HL-60 (cell line): ENCODE data around the gene SH3PXD2A.

Experiments used
- CTCF ChIP-seq: IDR thresholded peaks from one replicate; pipeline ENCODE4 v1.5.1; 2011; ENCODE audit warnings: low read length, control low read depth, inconsistent platforms; ENCODE audit not compliant: insufficient read depth
- POLR2AphosphoS5 ChIP-seq: IDR thresholded peaks from 2 replicates; pipeline ENCODE4 v1.6.1; 2012; ENCODE audit warnings: low read depth

GRCh38 chr10:103597003-103597402 is 258.4 kb downstream of the SH3PXD2A start:
- TF ChIP-seq CTCF (no peak), POLR2AphosphoS5 (no peak)
